ENCODE results near the gene ARF6.
A peak's percentile ranks its signal among the peaks of the same experiment; 100 is the strongest.

ARF6 gene

DNA sequence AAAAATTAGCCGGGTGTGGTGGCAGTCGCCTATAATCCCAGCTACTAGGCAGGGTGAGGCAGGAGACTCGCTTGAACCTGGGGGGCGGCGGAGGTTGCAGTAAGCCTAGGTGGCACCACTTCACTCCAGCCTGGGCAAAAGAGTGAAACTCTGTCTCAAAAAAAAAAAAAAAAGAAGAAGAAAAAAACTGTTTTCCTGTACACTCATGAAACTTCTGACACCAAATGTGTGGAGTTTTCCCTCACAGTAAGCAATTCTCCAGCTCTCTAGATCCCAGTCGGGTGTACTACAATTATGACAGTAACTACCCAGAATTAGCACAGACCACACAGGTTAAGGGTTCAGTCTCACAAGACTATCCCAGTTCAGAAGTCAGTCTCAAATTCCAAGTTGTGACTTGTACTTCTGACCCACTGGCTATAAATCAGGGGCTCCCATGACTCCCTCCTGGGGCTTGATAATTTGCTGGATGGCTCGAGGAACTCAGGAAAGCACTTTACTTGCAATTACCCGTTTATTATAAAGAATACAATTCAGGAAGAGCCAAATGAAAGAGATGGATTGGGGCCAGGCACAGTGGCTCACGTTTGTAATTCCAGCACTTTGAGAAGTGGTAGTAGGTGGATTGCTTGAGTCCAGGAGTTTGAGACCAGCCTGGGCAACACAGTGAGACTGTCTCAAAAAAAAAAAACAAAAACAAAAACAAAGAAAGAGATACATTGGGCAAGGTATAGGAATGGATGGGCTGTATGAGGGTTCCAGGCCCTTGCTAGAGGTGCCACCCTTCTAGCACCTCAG, 12.4 kb upstream of the ARF6 start (continued):
- TF ChIP-seq, protein P1, sequence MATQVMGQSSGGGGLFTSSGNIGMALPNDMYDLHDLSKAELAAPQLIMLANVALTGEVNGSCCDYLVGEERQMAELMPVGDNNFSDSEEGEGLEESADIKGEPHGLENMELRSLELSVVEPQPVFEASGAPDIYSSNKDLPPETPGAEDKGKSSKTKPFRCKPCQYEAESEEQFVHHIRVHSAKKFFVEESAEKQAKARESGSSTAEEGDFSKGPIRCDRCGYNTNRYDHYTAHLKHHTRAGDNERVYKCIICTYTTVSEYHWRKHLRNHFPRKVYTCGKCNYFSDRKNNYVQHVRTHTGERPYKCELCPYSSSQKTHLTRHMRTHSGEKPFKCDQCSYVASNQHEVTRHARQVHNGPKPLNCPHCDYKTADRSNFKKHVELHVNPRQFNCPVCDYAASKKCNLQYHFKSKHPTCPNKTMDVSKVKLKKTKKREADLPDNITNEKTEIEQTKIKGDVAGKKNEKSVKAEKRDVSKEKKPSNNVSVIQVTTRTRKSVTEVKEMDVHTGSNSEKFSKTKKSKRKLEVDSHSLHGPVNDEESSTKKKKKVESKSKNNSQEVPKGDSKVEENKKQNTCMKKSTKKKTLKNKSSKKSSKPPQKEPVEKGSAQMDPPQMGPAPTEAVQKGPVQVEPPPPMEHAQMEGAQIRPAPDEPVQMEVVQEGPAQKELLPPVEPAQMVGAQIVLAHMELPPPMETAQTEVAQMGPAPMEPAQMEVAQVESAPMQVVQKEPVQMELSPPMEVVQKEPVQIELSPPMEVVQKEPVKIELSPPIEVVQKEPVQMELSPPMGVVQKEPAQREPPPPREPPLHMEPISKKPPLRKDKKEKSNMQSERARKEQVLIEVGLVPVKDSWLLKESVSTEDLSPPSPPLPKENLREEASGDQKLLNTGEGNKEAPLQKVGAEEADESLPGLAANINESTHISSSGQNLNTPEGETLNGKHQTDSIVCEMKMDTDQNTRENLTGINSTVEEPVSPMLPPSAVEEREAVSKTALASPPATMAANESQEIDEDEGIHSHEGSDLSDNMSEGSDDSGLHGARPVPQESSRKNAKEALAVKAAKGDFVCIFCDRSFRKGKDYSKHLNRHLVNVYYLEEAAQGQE (tag by site-specific recombination; IDR thresholded peaks at IDR 0.05) = no peak
- TF ChIP-seq ZNF785 (tag by site-specific recombination; IDR thresholded peaks at IDR 0.05) (no peak), ZNF114 (tag by site-specific recombination; IDR thresholded peaks at IDR 0.05) (no peak), KLF16 (tag by site-specific recombination; IDR thresholded peaks at IDR 0.05) (no peak), ZNF133 (tag by site-specific recombination; IDR thresholded peaks at IDR 0.05) (no peak), ZNF391 (tag by site-specific recombination; IDR thresholded peaks at IDR 0.05; ENCODE audit: borderline replicate concordance, low read depth) (no peak), SP3 (tag by site-specific recombination; IDR thresholded peaks at IDR 0.05) (no peak), ZNF266 (tag by site-specific recombination; IDR thresholded peaks at IDR 0.05; ENCODE audit: low read depth) (no peak), ZNF202 (tag by site-specific recombination; IDR thresholded peaks at IDR 0.05; ENCODE audit: borderline replicate concordance) (no peak), ZNF610 (tag by site-specific recombination; IDR thresholded peaks at IDR 0.05; ENCODE audit: borderline replicate concordance) (peak; percentile 42; the same call in 1 of the 2 replicates), MYNN (tag by site-specific recombination; IDR thresholded peaks at IDR 0.05; ENCODE audit: borderline replicate concordance) (no peak), WT1 (tag by site-specific recombination; IDR thresholded peaks at IDR 0.05) (peak; percentile 90), ZNF596 (tag by site-specific recombination; IDR thresholded peaks at IDR 0.05) (peak; percentile 67), ZNF354C (tag by site-specific recombination; IDR thresholded peaks at IDR 0.05; ENCODE audit: borderline replicate concordance, low read depth) (no peak), PRDM1 (tag by site-specific recombination; IDR thresholded peaks at IDR 0.05) (no peak), ZNF658 (tag by site-specific recombination; IDR thresholded peaks at IDR 0.05) (no peak), OSR2 (tag by site-specific recombination; IDR thresholded peaks at IDR 0.05) (peak; percentile 98), ZNF473 (tag by site-specific recombination; IDR thresholded peaks at IDR 0.05) (no peak), YY2 (tag by site-specific recombination; IDR thresholded peaks at IDR 0.05) (no peak), ZNF302 (tag by site-specific recombination; IDR thresholded peaks at IDR 0.05; ENCODE audit: low read depth) (no peak), TRIM28 (IDR thresholded peaks at IDR 0.05; ENCODE audit: borderline replicate concordance, low read length) (0 out of 2 replicates have a peak, but pooled peaks have one; percentile 40), ZNF433 (tag by site-specific recombination; IDR thresholded peaks at IDR 0.05; ENCODE audit: low read depth) (no peak), ZNF843 (tag by site-specific recombination; IDR thresholded peaks at IDR 0.05) (peak; percentile 96), ZNF830 (tag by site-specific recombination; IDR thresholded peaks at IDR 0.05; ENCODE audit: low read depth) (no peak), ZFP41 (tag by site-specific recombination; IDR thresholded peaks at IDR 0.05; ENCODE audit: borderline replicate concordance) (no peak)
- TF ChIP-seq, protein P2, sequence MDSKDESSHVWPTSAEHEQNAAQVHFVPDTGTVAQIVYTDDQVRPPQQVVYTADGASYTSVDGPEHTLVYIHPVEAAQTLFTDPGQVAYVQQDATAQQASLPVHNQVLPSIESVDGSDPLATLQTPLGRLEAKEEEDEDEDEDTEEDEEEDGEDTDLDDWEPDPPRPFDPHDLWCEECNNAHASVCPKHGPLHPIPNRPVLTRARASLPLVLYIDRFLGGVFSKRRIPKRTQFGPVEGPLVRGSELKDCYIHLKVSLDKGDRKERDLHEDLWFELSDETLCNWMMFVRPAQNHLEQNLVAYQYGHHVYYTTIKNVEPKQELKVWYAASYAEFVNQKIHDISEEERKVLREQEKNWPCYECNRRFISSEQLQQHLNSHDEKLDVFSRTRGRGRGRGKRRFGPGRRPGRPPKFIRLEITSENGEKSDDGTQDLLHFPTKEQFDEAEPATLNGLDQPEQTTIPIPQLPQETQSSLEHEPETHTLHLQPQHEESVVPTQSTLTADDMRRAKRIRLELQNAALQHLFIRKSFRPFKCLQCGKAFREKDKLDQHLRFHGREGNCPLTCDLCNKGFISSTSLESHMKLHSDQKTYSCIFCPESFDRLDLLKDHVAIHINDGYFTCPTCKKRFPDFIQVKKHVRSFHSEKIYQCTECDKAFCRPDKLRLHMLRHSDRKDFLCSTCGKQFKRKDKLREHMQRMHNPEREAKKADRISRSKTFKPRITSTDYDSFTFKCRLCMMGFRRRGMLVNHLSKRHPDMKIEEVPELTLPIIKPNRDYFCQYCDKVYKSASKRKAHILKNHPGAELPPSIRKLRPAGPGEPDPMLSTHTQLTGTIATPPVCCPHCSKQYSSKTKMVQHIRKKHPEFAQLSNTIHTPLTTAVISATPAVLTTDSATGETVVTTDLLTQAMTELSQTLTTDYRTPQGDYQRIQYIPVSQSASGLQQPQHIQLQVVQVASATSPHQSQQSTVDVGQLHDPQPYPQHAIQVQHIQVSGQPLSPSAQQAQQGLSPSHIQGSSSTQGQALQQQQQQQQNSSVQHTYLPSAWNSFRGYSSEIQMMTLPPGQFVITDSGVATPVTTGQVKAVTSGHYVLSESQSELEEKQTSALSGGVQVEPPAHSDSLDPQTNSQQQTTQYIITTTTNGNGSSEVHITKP (tag by site-specific recombination; IDR thresholded peaks at IDR 0.05) = no peak
- TF ChIP-seq, protein P3, sequence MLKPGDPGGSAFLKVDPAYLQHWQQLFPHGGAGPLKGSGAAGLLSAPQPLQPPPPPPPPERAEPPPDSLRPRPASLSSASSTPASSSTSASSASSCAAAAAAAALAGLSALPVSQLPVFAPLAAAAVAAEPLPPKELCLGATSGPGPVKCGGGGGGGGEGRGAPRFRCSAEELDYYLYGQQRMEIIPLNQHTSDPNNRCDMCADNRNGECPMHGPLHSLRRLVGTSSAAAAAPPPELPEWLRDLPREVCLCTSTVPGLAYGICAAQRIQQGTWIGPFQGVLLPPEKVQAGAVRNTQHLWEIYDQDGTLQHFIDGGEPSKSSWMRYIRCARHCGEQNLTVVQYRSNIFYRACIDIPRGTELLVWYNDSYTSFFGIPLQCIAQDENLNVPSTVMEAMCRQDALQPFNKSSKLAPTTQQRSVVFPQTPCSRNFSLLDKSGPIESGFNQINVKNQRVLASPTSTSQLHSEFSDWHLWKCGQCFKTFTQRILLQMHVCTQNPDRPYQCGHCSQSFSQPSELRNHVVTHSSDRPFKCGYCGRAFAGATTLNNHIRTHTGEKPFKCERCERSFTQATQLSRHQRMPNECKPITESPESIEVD (tag by site-specific recombination; IDR thresholded peaks at IDR 0.05) = peak; percentile 99
- TF ChIP-seq, protein P4, sequence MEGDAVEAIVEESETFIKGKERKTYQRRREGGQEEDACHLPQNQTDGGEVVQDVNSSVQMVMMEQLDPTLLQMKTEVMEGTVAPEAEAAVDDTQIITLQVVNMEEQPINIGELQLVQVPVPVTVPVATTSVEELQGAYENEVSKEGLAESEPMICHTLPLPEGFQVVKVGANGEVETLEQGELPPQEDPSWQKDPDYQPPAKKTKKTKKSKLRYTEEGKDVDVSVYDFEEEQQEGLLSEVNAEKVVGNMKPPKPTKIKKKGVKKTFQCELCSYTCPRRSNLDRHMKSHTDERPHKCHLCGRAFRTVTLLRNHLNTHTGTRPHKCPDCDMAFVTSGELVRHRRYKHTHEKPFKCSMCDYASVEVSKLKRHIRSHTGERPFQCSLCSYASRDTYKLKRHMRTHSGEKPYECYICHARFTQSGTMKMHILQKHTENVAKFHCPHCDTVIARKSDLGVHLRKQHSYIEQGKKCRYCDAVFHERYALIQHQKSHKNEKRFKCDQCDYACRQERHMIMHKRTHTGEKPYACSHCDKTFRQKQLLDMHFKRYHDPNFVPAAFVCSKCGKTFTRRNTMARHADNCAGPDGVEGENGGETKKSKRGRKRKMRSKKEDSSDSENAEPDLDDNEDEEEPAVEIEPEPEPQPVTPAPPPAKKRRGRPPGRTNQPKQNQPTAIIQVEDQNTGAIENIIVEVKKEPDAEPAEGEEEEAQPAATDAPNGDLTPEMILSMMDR (tag by site-specific recombination; IDR thresholded peaks at IDR 0.05) = no peak
- TF ChIP-seq, protein P5, sequence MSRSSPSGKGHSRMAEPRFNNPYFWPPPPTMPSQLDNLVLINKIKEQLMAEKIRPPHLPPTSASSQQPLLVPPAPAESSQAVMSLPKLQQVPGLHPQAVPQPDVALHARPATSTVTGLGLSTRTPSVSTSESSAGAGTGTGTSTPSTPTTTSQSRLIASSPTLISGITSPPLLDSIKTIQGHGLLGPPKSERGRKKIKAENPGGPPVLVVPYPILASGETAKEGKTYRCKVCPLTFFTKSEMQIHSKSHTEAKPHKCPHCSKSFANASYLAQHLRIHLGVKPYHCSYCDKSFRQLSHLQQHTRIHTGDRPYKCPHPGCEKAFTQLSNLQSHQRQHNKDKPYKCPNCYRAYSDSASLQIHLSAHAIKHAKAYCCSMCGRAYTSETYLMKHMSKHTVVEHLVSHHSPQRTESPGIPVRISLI (tag by site-specific recombination; IDR thresholded peaks at IDR 0.05) = no peak
